Measurements from ENCODE around the gene ABHD15.

Gene ABHD15

GRCh38 chr17:29566473-29567303 lies at the start of gene ABHD15:
Gene ABHD15, minus strand, starts transcription at chr17:29567037. Its CDS starts 71 bp downstream, at chr17:29566966.
- no peak for DNase-seq (ENCODE audit: low read depth)

GRCh38 chr17:29615492-29616299 lies 48.9 kb upstream of the ABHD15 start:
- peak; percentile 83 for DNase-seq (ENCODE audit: low read depth)

GRCh38 chr17:29615048-29615385 lies 48.2 kb upstream of the ABHD15 start:
- no peak for DNase-seq (ENCODE audit: low read depth)

GRCh38 chr17:29614349-29615047 lies 47.7 kb upstream of the ABHD15 start:
- no peak for DNase-seq (ENCODE audit: low read depth)

GRCh38 chr17:29613856-29614255 lies 47.0 kb upstream of the ABHD15 start:
- DNase-seq (ENCODE audit: low read depth), result no peak

GRCh38 chr17:29613352-29613837 lies 46.6 kb upstream of the ABHD15 start:
- peak; percentile 91 for DNase-seq (ENCODE audit: low read depth)

GRCh38 chr17:29612404-29613280 lies 45.8 kb upstream of the ABHD15 start:
- no peak for DNase-seq (ENCODE audit: low read depth)

- DNase-seq (ENCODE audit: low read depth), result no peak
Measured at GRCh38 chr17:29612094-29612403, 45.2 kb upstream of the ABHD15 start.

GRCh38 chr17:29611351-29612093 lies 44.7 kb upstream of the ABHD15 start:
- DNase-seq (ENCODE audit: low read depth), result no peak

GRCh38 chr17:29610395-29610794 lies 43.6 kb upstream of the ABHD15 start:
- DNase-seq (ENCODE audit: low read depth), result no peak

GRCh38 chr17:29608986-29609385 lies 42.1 kb upstream of the ABHD15 start:
- DNase-seq (ENCODE audit: low read depth), result no peak

- no peak for DNase-seq (ENCODE audit: low read depth)
Measured at GRCh38 chr17:29607557-29608195, 40.8 kb upstream of the ABHD15 start.

- no peak for DNase-seq (ENCODE audit: low read depth)
Measured at GRCh38 chr17:29603109-29603674, 36.4 kb upstream of the ABHD15 start.

- DNase-seq (ENCODE audit: low read depth), result no peak
Measured at GRCh38 chr17:29597361-29598172, 30.7 kb upstream of the ABHD15 start.

GRCh38 chr17:29596811-29597210 lies 30.0 kb upstream of the ABHD15 start:
- DNase-seq (ENCODE audit: low read depth), result no peak

GRCh38 chr17:29595943-29596774 lies 29.3 kb upstream of the ABHD15 start:
- no peak for DNase-seq (ENCODE audit: low read depth)

- no peak for DNase-seq (ENCODE audit: low read depth)
Measured at GRCh38 chr17:29595107-29595942, 28.5 kb upstream of the ABHD15 start.

Measured in activated T-cell treated with anti-CD3 and anti-CD28 coated beads for 24 hours (primary cell).